Activated naive CD4-positive, alpha-beta T cell treated with anti-CD3 and anti-CD28 coated beads, Interleukin-2, amount 50 U/mL, for 24 hours (primary cell): ENCODE data around the gene NEU4.

Experiments used
- H3K27ac Mint-ChIP-seq: one replicate; pipeline ENCODE4 v1.8.0; 2021; ENCODE audit warnings: mild to moderate bottlenecking, mixed read lengths
- H3K27me3 Mint-ChIP-seq: one replicate; pipeline ENCODE4 v1.8.0; 2021; ENCODE audit warnings: mixed read lengths
- H3K36me3 Mint-ChIP-seq: one replicate; pipeline ENCODE4 v1.8.0; 2021; ENCODE audit warnings: mixed read lengths
- H3K4me1 Mint-ChIP-seq: one replicate; pipeline ENCODE4 v1.8.0; 2021; ENCODE audit warnings: mixed read lengths
- H3K4me3 Mint-ChIP-seq: one replicate; pipeline ENCODE4 v1.8.0; 2021; ENCODE audit warnings: mild to moderate bottlenecking, mixed read lengths
- H3K9me3 Mint-ChIP-seq: one replicate; pipeline ENCODE4 v1.8.0; 2021; ENCODE audit warnings: mixed read lengths

Gene NEU4

GRCh38 chr2:241857572-241858121 lies 48.7 kb downstream of the NEU4 start:
- Mint-ChIP-seq H3K4me3 (peak overlapping the region; percentile 84), H3K27me3 (peaks cover 2% of the 10 kb centered on the region), H3K9me3 (no peaks in the 10 kb centered on the region), H3K27ac (no peak overlapping the region), H3K4me1 (peaks cover 32% of the 10 kb centered on the region), H3K36me3 (no peaks in the 10 kb centered on the region)

DNA sequence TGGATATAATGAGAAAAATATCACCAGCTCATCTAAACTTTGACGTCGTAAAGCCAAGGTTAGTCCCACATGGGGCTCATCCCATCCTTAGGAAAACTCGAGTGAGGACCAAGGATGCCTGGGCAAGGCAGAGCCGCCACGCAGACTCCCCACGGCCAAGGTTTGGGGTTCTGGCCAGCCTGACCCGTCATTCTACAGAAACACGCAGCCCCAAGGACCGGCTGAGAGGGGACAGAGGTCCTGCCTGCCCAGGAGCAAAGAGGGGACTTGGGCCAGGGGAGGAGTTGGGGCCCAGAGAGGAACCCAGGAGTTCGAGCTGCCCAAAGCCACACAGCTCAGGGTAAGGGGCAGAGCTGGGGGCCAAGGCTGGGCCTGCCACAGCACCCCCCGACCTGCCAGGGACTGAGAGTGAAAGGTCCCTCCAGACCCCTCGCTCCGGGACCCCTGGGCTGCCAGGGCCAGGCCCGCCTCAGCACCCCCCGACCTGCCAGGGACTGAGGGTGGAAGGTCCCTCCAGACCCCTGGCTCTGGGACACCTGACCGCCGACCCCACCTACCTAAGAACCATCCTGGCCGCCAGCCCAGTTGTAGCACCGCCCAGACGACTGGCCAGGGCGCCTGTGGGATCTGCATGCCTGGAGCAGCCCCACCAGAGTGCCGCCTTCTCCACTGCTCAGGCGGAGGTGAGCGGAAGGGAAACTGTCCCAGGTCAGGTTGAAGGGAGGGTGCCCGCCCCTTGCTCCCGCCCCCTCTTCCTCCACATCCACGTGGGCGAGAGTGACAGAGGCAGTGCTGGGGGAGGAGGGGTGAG lies 49.4 kb downstream of the NEU4 start, which contains the start of gene PDCD1:
PDCD1 (minus strand) TSS at position 689 of the 811 bp plus-strand sequence; CDS start at position 633, 56 bp downstream.
- Mint-ChIP-seq H3K4me1 (peaks cover 40% of the 10 kb centered on the region), H3K9me3 (no peaks in the 10 kb centered on the region), H3K36me3 (no peaks in the 10 kb centered on the region), H3K27me3 (peaks cover 2% of the 10 kb centered on the region), H3K27ac (peak within 1 kb of the TSS; percentile 90), H3K4me3 (peak within 1 kb of the TSS; percentile 84)

- Mint-ChIP-seq H3K4me1 (peaks cover 44% of the 10 kb centered on the region), H3K4me3 (peak overlapping the region; percentile 83), H3K27ac (no peak overlapping the region), H3K36me3 (no peaks in the 10 kb centered on the region), H3K27me3 (peaks cover 2% of the 10 kb centered on the region), H3K9me3 (no peaks in the 10 kb centered on the region)
Measured at GRCh38 chr2:241859017-241859435, 50.0 kb downstream of the NEU4 start.

DNA sequence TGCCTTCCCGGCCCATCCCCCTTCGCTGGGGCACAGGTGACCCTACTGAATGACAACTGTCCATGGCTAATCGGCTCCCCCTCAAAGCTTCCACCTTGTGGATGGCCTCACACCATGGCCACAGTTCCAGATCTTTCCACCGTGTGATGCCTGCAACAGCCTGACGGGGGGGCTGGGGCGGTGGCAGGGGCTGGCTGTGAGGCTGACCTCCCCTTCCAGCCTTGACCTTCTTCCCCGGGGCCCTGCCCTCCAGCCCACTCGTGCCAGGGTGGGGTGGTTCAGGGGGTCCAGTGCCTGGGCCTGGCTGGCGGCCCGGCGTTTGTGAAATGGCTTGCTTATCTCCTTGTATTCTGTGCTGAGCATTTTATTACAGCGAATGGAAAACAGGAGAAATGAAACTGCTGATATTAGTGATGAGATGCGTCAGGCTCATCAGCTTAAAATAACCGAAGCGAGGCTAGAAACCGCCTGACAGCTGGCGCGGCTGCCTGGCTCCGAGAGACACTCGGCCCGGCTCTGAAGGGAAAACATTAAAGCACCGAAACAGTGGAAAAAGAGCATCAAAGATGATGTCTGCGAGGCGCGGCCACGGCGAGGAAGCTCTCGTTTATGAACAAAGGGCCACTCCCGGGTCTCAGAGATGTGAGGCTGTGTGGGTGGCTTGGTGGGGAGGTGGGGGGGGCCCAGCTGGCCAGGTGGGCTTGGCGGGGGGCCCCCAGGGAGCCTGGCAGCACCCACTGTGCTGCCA lies 50.6 kb downstream of the NEU4 start:
- H3K27me3 Mint-ChIP-seq, result peaks cover 2% of the 10 kb centered on the region
- peak overlapping the region; percentile 90 for H3K27ac Mint-ChIP-seq
- H3K9me3 Mint-ChIP-seq, result no peaks in the 10 kb centered on the region
- no peaks in the 10 kb centered on the region for H3K36me3 Mint-ChIP-seq
- H3K4me1 Mint-ChIP-seq, result peaks cover 50% of the 10 kb centered on the region
- H3K4me3 Mint-ChIP-seq, result peak overlapping the region; percentile 83

DNA sequence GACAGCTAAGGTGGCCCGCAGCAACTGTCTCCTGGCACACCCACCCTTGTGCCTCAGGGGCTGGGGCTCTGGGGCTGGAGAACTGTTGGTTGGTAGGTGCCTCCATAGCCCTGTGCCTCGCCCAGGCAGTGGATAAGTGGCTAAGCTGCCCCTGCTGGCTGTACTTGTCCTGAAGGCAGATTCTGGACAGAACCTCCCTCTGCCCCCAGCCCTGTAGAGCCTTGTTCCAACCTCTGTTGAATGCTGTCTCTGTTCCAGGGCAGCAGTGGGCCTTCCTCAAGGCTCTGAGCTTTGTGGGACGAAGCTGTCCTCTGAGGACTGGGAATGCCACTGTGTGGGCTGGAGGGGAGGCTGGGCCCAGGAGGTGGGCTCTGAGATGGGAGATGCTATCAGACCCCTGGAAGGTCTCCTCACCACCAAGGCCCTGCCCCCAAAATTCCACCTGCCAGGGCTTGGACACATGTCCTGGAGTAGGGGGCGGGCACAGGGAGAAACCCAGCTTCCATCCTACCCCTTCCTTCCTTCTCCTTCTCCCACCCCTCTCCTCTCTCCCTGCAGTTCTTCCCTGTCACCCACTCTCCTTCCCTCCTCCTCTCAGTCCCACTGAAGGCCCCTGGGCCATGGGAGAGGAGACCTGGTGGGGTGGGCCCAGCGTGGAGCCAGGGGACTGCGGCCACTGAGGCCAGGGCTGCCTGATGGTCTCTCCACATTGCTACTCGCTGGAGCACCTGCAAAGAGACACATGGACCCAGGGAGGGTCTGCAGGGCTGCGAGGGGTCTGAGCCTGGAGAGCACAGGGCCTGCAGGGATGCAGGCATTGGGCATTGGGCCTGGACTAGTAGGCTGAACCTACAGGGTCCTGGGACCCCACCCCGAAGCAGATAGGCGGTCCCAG lies 51.4 kb downstream of the NEU4 start:
- Mint-ChIP-seq H3K4me3 (no peak overlapping the region), H3K27ac (no peak overlapping the region), H3K4me1 (peaks cover 58% of the 10 kb centered on the region), H3K27me3 (peaks cover 2% of the 10 kb centered on the region), H3K36me3 (no peaks in the 10 kb centered on the region), H3K9me3 (no peaks in the 10 kb centered on the region)

- Mint-ChIP-seq H3K4me3 (peak overlapping the region; percentile 58), H3K9me3 (no peaks in the 10 kb centered on the region), H3K27ac (peak overlapping the region; percentile 92), H3K27me3 (peaks cover 2% of the 10 kb centered on the region), H3K36me3 (no peaks in the 10 kb centered on the region), H3K4me1 (peaks cover 64% of the 10 kb centered on the region)
Measured at GRCh38 chr2:241861264-241861663, 52.3 kb downstream of the NEU4 start.

GRCh38 chr2:241862093-241862492 lies 53.1 kb downstream of the NEU4 start:
- Mint-ChIP-seq H3K27ac (peak overlapping the region; percentile 63), H3K27me3 (peaks cover 2% of the 10 kb centered on the region), H3K4me1 (peaks cover 58% of the 10 kb centered on the region), H3K4me3 (no peak overlapping the region), H3K9me3 (no peaks in the 10 kb centered on the region), H3K36me3 (no peaks in the 10 kb centered on the region)

DNA sequence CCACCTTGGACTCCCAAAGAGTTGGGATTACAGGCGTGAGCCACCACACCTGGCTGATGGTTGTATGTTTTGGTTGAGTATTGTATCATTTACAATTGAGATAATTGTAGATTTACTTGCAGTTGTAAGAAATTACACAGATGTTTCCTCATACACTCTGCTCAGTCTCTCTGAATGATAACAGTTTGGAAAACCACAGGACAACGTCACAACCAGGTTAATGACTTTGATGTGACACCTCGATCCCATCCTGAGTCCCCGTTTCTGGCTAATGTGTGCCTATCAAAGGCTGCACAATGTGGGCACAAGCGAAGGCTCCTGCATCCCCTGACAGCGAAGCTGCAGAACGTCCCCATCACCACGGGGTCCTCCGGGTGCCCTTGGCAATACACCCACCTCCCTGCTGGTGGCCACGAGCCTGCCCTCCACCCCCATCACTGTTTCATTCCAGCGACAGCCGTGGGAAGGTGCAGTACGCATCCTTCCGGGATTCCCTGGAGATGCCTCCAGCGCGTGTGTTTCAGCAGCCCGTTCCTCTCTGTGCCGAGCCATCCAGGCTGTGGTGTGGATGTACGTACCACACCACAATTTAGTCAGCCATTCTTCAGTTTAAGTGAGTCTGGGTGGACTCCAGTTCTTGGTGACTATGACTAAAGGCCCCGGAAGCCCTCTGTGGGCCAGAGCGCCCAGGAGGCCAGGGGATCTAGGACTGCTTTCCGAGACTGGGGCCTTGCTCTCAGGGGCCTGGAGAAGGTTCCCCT lies 54.0 kb downstream of the NEU4 start:
- Mint-ChIP-seq H3K9me3 (no peaks in the 10 kb centered on the region), H3K4me1 (peaks cover 64% of the 10 kb centered on the region), H3K4me3 (peak overlapping the region; percentile 31), H3K27me3 (peaks cover 2% of the 10 kb centered on the region), H3K27ac (peak overlapping the region; percentile 76), H3K36me3 (no peaks in the 10 kb centered on the region)

GRCh38 chr2:241863536-241863954 lies 54.6 kb downstream of the NEU4 start:
- H3K9me3 Mint-ChIP-seq, result no peaks in the 10 kb centered on the region
- H3K36me3 Mint-ChIP-seq, result no peaks in the 10 kb centered on the region
- peak overlapping the region; percentile 31 for H3K4me3 Mint-ChIP-seq
- peak overlapping the region; percentile 49 for H3K27ac Mint-ChIP-seq
- H3K4me1 Mint-ChIP-seq, result peaks cover 66% of the 10 kb centered on the region
- H3K27me3 Mint-ChIP-seq, result peaks cover 2% of the 10 kb centered on the region

GRCh38 chr2:241864168-241864849 lies 55.3 kb downstream of the NEU4 start:
- H3K27ac Mint-ChIP-seq, result peak overlapping the region; percentile 41
- H3K9me3 Mint-ChIP-seq, result no peaks in the 10 kb centered on the region
- peak overlapping the region; percentile 3 for H3K4me3 Mint-ChIP-seq
- peaks cover 2% of the 10 kb centered on the region for H3K27me3 Mint-ChIP-seq
- H3K36me3 Mint-ChIP-seq, result no peaks in the 10 kb centered on the region
- peaks cover 74% of the 10 kb centered on the region for H3K4me1 Mint-ChIP-seq

- no peak overlapping the region for H3K4me3 Mint-ChIP-seq
- peak overlapping the region; percentile 68 for H3K27ac Mint-ChIP-seq
- H3K36me3 Mint-ChIP-seq, result no peaks in the 10 kb centered on the region
- H3K9me3 Mint-ChIP-seq, result no peaks in the 10 kb centered on the region
- peaks cover 71% of the 10 kb centered on the region for H3K4me1 Mint-ChIP-seq
- peaks cover 2% of the 10 kb centered on the region for H3K27me3 Mint-ChIP-seq
Measured at GRCh38 chr2:241864850-241865213, 55.8 kb downstream of the NEU4 start.

- H3K27me3 Mint-ChIP-seq, result peaks cover 2% of the 10 kb centered on the region
- peaks cover 69% of the 10 kb centered on the region for H3K4me1 Mint-ChIP-seq
- H3K36me3 Mint-ChIP-seq, result no peaks in the 10 kb centered on the region
- peak overlapping the region; percentile 57 for H3K27ac Mint-ChIP-seq
- no peaks in the 10 kb centered on the region for H3K9me3 Mint-ChIP-seq
- H3K4me3 Mint-ChIP-seq, result no peak overlapping the region
Measured at GRCh38 chr2:241865416-241865956, 56.5 kb downstream of the NEU4 start.

- Mint-ChIP-seq H3K4me1 (peaks cover 70% of the 10 kb centered on the region), H3K27ac (peak overlapping the region; percentile 57), H3K9me3 (no peaks in the 10 kb centered on the region), H3K4me3 (no peak overlapping the region), H3K27me3 (peaks cover 2% of the 10 kb centered on the region), H3K36me3 (no peaks in the 10 kb centered on the region)
Measured at GRCh38 chr2:241865957-241866789, 57.2 kb downstream of the NEU4 start.
